Measurements from ENCODE around the gene FUBP3. TPM values are rescaled to one million over a fixed set of nuclear protein-coding genes. Genes with fewer than 3 reads are reported as not detected.
"Not testable (repeated sequence)": the region's sequence is repeated elsewhere in the genome, so short reads cannot be mapped to it uniquely, and the experiment has no call there.

FUBP3 gene
- polyA plus RNA-seq, 2 of the 4 experiments (the other 2 are of a cell fraction) = 43.5 to 67.7 TPM

DNA sequence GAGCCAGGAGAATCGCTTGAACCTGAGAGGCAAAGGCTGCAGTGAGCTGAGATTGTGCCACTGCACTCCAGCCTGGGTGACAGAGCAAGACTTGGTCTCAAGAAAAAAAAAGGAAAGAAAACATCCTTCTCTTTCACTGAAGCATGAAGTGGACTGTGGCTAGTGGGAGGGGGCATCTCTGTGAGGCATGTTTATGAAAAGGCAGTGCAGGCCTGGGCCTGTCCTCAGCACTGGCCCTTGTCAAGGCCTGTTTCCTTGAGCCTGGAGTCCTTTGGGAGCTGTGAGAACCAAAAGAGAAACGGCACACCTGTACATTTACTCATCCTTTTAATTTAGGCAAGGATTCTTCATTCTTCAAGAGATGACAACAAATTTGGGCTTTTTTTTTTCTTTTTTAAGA lies 18.3 kb upstream of the FUBP3 start:
- FAIRE-seq (no peak), DNase-seq (ENCODE audit: low read depth in 1 of 2, low spot score in 1 of 2) (no peak), ATAC-seq (no peak)
- H3K4me3 ChIP-seq = no peak overlapping the region
- TF ChIP-seq ESRRA (IDR thresholded peaks at IDR 0.05; ENCODE audit: borderline replicate concordance, low read length) (no peak), MAZ (IDR thresholded peaks at IDR 0.05; ENCODE audit: borderline replicate concordance, low read depth, low read length) (no peak), HOXA7 (CRISPR knock-in tag; IDR thresholded peaks at IDR 0.05) (no peak), KDM1A (IDR thresholded peaks at IDR 0.05; ENCODE audit: low read depth) (no peak), TFCP2L1 (CRISPR knock-in tag; IDR thresholded peaks at IDR 0.05) (no peak), TP53 (CRISPR knock-in tag; IDR thresholded peaks at IDR 0.05) (no peak), CTCF (IDR thresholded peaks at IDR 0.05) (no peak)
- WGBS (ENCODE audit: missing lambda C conversion rate) = 70% methylated on average over 2 of the region's 2 CpGs
- H3K27ac ChIP-seq = no peak overlapping the region
- POLR2A ChIA-PET = no interaction called here
- no peak overlapping the region for H3K4me2 ChIP-seq
- peaks cover 4% of the 10 kb centered on the region; the same call in 2 of the 3 replicates for H3K4me1 ChIP-seq
- H3K9me3 ChIP-seq = no peaks in the 10 kb centered on the region
- CTCF ChIA-PET = interaction anchor here (0.6 kb wide), 1 partner anchor 1284 kb away, joined by 4 read pairs; no protein-coding TSS in a partner anchor

DNA sequence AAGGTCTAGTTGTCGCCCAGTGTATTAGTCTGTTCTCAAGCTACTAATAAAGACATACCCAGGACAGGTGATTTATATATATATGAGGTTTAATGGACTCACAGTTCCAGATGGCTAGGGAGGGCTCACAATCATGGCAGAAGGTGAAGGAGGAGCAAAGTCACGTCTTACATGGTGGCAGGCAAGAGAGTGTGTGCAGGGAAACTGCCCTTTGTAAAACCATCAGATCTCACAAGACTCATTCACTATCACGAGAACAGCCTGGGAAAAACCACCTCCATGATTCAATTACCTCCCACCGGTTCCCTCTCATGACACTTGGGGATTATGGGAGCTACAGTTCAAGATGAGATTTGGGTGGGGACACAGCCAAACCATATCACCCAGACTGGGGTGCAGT lies 16.9 kb upstream of the FUBP3 start:
- H3K4me3 ChIP-seq; DNase-seq (ENCODE audit: low read depth in 1 of 2, low spot score in 1 of 2); H3K4me1 ChIP-seq; ATAC-seq; POLR2A ChIA-PET; FAIRE-seq; H3K4me2 ChIP-seq; H3K9me3 ChIP-seq; H3K27ac ChIP-seq: not testable (repeated sequence)
- 61% methylated on average over 4 of the region's 4 CpGs for WGBS (ENCODE audit: missing lambda C conversion rate)
- CTCF ChIA-PET = interaction anchor here (0.5 kb wide), 1 partner anchor 696 kb away, joined by 3 read pairs; no protein-coding TSS in a partner anchor

- Histone ChIP-seq H3K27ac (no peak overlapping the region), H3K4me1 (no peaks in the 10 kb centered on the region), H3K4me2 (no peak overlapping the region), H3K9me3 (no peaks in the 10 kb centered on the region), H3K4me3 (no peak overlapping the region)
- DNase-seq (ENCODE audit: low read depth in 1 of 2, low spot score in 1 of 2) (no peak), ATAC-seq (no peak; a peak in 1 of 6 replicates), FAIRE-seq (no peak)
- POLR2A ChIA-PET = interaction anchor here (1.3 kb wide), 1 partner anchor 16 kb away, joined by 3 read pairs; the partner anchor contains the start of gene FUBP3
- whole genome bisulfite sequencing (ENCODE audit: missing lambda C conversion rate) = 38% methylated on average over 7 of the region's 7 CpGs
- TF ChIP-seq CHD4 (IDR thresholded peaks at IDR 0.05; ENCODE audit: borderline replicate concordance) (no peak), ZSCAN20 (CRISPR knock-in tag; IDR thresholded peaks at IDR 0.05) (no peak), KDM1A (IDR thresholded peaks at IDR 0.05; ENCODE audit: low read depth) (no peak), USF2 (IDR thresholded peaks at IDR 0.05) (no peak), JUN (IDR thresholded peaks at IDR 0.05) (no peak), CBX2 (IDR thresholded peaks at IDR 0.05; ENCODE audit: borderline replicate concordance, low read depth) (no peak), CEBPB (IDR thresholded peaks at IDR 0.05) (no peak), HDAC2 (IDR thresholded peaks at IDR 0.05) (no peak), ZNF302 (CRISPR knock-in tag; IDR thresholded peaks at IDR 0.05) (no peak), HMGXB4 (CRISPR knock-in tag; IDR thresholded peaks at IDR 0.05; ENCODE audit: borderline replicate concordance) (no peak), ESRRA (IDR thresholded peaks at IDR 0.05; ENCODE audit: borderline replicate concordance, low read length) (no peak), HES2 (IDR thresholded peaks at IDR 0.05) (no peak), MAZ (IDR thresholded peaks at IDR 0.05; ENCODE audit: borderline replicate concordance, low read depth, low read length) (no peak), TP53 (CRISPR knock-in tag; IDR thresholded peaks at IDR 0.05) (no peak)
- TF ChIP-seq, protein P1, sequence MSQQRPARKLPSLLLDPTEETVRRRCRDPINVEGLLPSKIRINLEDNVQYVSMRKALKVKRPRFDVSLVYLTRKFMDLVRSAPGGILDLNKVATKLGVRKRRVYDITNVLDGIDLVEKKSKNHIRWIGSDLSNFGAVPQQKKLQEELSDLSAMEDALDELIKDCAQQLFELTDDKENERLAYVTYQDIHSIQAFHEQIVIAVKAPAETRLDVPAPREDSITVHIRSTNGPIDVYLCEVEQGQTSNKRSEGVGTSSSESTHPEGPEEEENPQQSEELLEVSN (IDR thresholded peaks at IDR 0.05; ENCODE audit: borderline replicate concordance, low read depth) = no peak
- CTCF ChIA-PET = interaction anchor here (0.7 to 1.8 kb wide), 3 partner anchors 8 to 102 kb away, joined by 3 to 8 read pairs (median 5); no protein-coding TSS in a partner anchor
Measured at GRCh38 chr9:130563797-130564196, 15.6 kb upstream of the FUBP3 start.

Data from A549 (cell line).